ENCODE measurements around the gene MFSD11. TPM values are rescaled to one million over a fixed set of nuclear protein-coding genes. Genes with fewer than 3 reads are reported as not detected.
"Not testable (repeated sequence)": the region's sequence is repeated elsewhere in the genome, so short reads cannot be mapped to it uniquely, and the experiment has no call there.

MFSD11 gene
- total RNA-seq, 1 donor from 2014 or later, result 24.1 TPM

GRCh38 chr17:76808326-76808725, 70.4 kb downstream of the MFSD11 start:
- no peaks in the 10 kb centered on the region for H3K36me3 ChIP-seq
- no peak for TF ChIP-seq POLR2A (IDR thresholded peaks at IDR 0.05)
- no peak for TF ChIP-seq CTCF (IDR thresholded peaks at IDR 0.05)
- no peak for TF ChIP-seq POLR2AphosphoS5 (IDR thresholded peaks at IDR 0.05; ENCODE audit: insufficient read depth in 1 of 2, low read depth in 1 of 2)

GRCh38 chr17:76810956-76811355, 73.0 kb downstream of the MFSD11 start:
- Histone ChIP-seq H3K27ac (no peak overlapping the region), H3K9me3 (no peaks in the 10 kb centered on the region), H3K4me1 (no peaks in the 10 kb centered on the region), H3K27me3 (no peaks in the 10 kb centered on the region), H3K4me3 (no peak overlapping the region), H3K36me3 (no peaks in the 10 kb centered on the region)
- intact Hi-C loops (cut with DNase I), result no loop called here
- no peak for DNase-seq (ENCODE audit: extremely low spot score in 2 of 2)
- TF ChIP-seq POLR2AphosphoS5 (IDR thresholded peaks at IDR 0.05; ENCODE audit: insufficient read depth in 1 of 2, low read depth in 1 of 2), result no peak
- TF ChIP-seq CTCF (IDR thresholded peaks at IDR 0.05), result no peak
- TF ChIP-seq POLR2A (IDR thresholded peaks at IDR 0.05), result no peak

More at GRCh38 chr17:76808326-76808725, 70.4 kb downstream of the MFSD11 start:
- DNase-seq (ENCODE audit: extremely low spot score in 2 of 2), result no peak
- Histone ChIP-seq H3K9me3 (no peaks in the 10 kb centered on the region), H3K27me3 (no peaks in the 10 kb centered on the region), H3K4me1 (no peaks in the 10 kb centered on the region), H3K4me3 (no peak overlapping the region), H3K27ac (no peak overlapping the region)
- intact Hi-C loops (cut with DNase I), result no loop called here

GRCh38 chr17:76811834-76812233, 73.9 kb downstream of the MFSD11 start:
- H3K9me3 ChIP-seq, result no peaks in the 10 kb centered on the region
- H3K27ac ChIP-seq, result no peak overlapping the region
- intact Hi-C loops (cut with DNase I), result no loop called here
- H3K27me3 ChIP-seq, result no peaks in the 10 kb centered on the region
- no peak for DNase-seq (ENCODE audit: extremely low spot score in 2 of 2)
- no peaks in the 10 kb centered on the region for H3K4me1 ChIP-seq
- no peaks in the 10 kb centered on the region for H3K36me3 ChIP-seq
- no peak overlapping the region for H3K4me3 ChIP-seq
- TF ChIP-seq CTCF (IDR thresholded peaks at IDR 0.05) (no peak), POLR2A (IDR thresholded peaks at IDR 0.05) (no peak), POLR2AphosphoS5 (IDR thresholded peaks at IDR 0.05; ENCODE audit: insufficient read depth in 1 of 2, low read depth in 1 of 2) (no peak)

- Histone ChIP-seq H3K27me3 (no peaks in the 10 kb centered on the region), H3K4me3 (no peak overlapping the region), H3K4me1 (no peaks in the 10 kb centered on the region), H3K9me3 (no peaks in the 10 kb centered on the region), H3K27ac (no peak overlapping the region), H3K36me3 (no peaks in the 10 kb centered on the region)
- TF ChIP-seq POLR2AphosphoS5 (IDR thresholded peaks at IDR 0.05; ENCODE audit: insufficient read depth in 1 of 2, low read depth in 1 of 2) (no peak), CTCF (IDR thresholded peaks at IDR 0.05) (no peak), POLR2A (IDR thresholded peaks at IDR 0.05) (no peak)
- no peak for DNase-seq (ENCODE audit: extremely low spot score in 2 of 2)
- intact Hi-C loops (cut with DNase I), result no loop called here
Measured at GRCh38 chr17:76812263-76812662, 74.3 kb downstream of the MFSD11 start.

- H3K27ac ChIP-seq, result no peak overlapping the region
- H3K27me3 ChIP-seq, result no peaks in the 10 kb centered on the region
- no peaks in the 10 kb centered on the region for H3K4me1 ChIP-seq
- H3K9me3 ChIP-seq, result no peaks in the 10 kb centered on the region
- TF ChIP-seq POLR2A (IDR thresholded peaks at IDR 0.05) (no peak), CTCF (IDR thresholded peaks at IDR 0.05) (no peak), POLR2AphosphoS5 (IDR thresholded peaks at IDR 0.05; ENCODE audit: insufficient read depth in 1 of 2, low read depth in 1 of 2) (no peak)
- H3K4me3 ChIP-seq, result no peak overlapping the region
- intact Hi-C loops (cut with DNase I), result no loop called here
- no peaks in the 10 kb centered on the region for H3K36me3 ChIP-seq
- no peak for DNase-seq (ENCODE audit: extremely low spot score in 2 of 2)
Measured at GRCh38 chr17:76812968-76813367, 75.0 kb downstream of the MFSD11 start.

- H3K4me1 ChIP-seq; DNase-seq (ENCODE audit: extremely low spot score in 2 of 2); H3K4me3 ChIP-seq; H3K9me3 ChIP-seq; H3K27me3 ChIP-seq; H3K36me3 ChIP-seq; intact Hi-C loops (cut with DNase I); H3K27ac ChIP-seq: not testable (repeated sequence)
Measured at GRCh38 chr17:76815907-76816589, 78.1 kb downstream of the MFSD11 start.
